Measurements from ENCODE around the gene MBTPS1.

MBTPS1 gene

DNA sequence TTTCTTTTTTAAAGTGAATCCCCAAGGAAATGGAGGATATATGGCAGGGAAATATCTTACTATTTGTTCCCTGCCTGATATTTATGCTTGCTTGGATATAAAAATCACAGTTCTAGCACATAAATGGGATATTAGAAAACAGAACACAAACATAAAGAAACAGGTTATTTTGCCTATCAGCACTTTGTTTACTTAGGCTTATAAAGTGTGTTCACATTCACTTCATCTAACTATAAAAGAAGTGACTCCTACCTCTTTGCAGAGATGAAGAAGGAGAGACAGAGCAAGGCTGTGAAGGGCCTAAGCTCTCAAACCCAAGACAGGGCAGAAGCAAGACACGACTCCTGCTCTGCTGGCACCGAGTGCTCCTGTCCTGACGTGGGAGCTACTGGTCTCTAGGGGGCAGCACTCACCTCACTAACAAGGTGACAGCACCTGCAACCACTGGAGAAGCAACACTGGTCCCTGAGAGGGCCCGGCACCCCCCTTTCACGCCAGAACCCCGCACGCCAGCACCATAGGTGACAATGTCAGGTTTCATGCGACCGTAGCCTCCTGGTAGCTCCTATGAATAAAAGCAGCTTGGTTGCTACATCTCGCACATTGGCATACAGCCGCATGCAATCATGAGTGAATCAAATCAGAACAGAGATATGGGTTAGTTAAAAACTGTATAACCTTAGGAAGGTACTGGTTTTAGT lies 32.0 kb downstream of the MBTPS1 start:
- Histone ChIP-seq H3K79me2 (ENCODE audit: insufficient read depth, low read length) (no peaks in the 10 kb centered on the region), H3K9ac (ENCODE audit: low read length) (no peak overlapping the region)

GRCh38 chr16:84082835-84083569 lies 33.7 kb downstream of the MBTPS1 start:
- H3K27me3 ChIP-seq (ENCODE audit: insufficient read depth, low read length): no peaks in the 10 kb centered on the region
- no peak overlapping the region for H3K4me3 ChIP-seq (ENCODE audit: low read depth, low read length, poor library complexity, severe bottlenecking)
- H3K79me2 ChIP-seq (ENCODE audit: insufficient read depth, low read length): no peaks in the 10 kb centered on the region
- peaks cover 83% of the 10 kb centered on the region for H3K36me3 ChIP-seq (ENCODE audit: insufficient read depth, low read length)
- H4K20me1 ChIP-seq (ENCODE audit: insufficient read depth, low read length): no peaks in the 10 kb centered on the region
- H2AFZ ChIP-seq (ENCODE audit: low read length): no peak overlapping the region
- no peaks in the 10 kb centered on the region for H3F3A ChIP-seq (ENCODE audit: insufficient read depth, low read length)
- TF ChIP-seq EZH2 (IDR thresholded peaks at IDR 0.05; ENCODE audit: borderline replicate concordance, low read length): no peak
- no peak for TF ChIP-seq CTCF (IDR thresholded peaks at IDR 0.05; ENCODE audit: low read length)
- no peak overlapping the region for H3K4me2 ChIP-seq (ENCODE audit: low read length)
- H3K4me1 ChIP-seq (ENCODE audit: insufficient read depth, low read length, severe bottlenecking): peaks cover 33% of the 10 kb centered on the region
- no peaks in the 10 kb centered on the region for H3K9me3 ChIP-seq (ENCODE audit: low read length)
- no peaks in the 10 kb centered on the region for H3K9me2 ChIP-seq (ENCODE audit: low read depth, low read length)
- H3K27ac ChIP-seq (ENCODE audit: low read depth, low read length, poor library complexity, severe bottlenecking): no peak overlapping the region
- no peak overlapping the region for H3K9ac ChIP-seq (ENCODE audit: low read length)

More for the DNA sequence above, 32.0 kb downstream of the MBTPS1 start:
- Histone ChIP-seq H3F3A (ENCODE audit: insufficient read depth, low read length) (peaks cover 6% of the 10 kb centered on the region; the same call in 1 of the 2 replicates), H3K4me3 (ENCODE audit: low read depth, low read length, poor library complexity, severe bottlenecking) (no peak overlapping the region), H3K4me1 (ENCODE audit: insufficient read depth, low read length, severe bottlenecking) (peaks cover 50% of the 10 kb centered on the region), H3K9me3 (ENCODE audit: low read length) (no peaks in the 10 kb centered on the region), H3K27me3 (ENCODE audit: insufficient read depth, low read length) (no peaks in the 10 kb centered on the region), H3K4me2 (ENCODE audit: low read length) (no peak overlapping the region; the same call in 1 of the 2 replicates), H2AFZ (ENCODE audit: low read length) (no peak overlapping the region), H3K9me2 (ENCODE audit: low read depth, low read length) (no peaks in the 10 kb centered on the region), H3K27ac (ENCODE audit: low read depth, low read length, poor library complexity, severe bottlenecking) (peak overlapping the region; percentile 96), H3K36me3 (ENCODE audit: insufficient read depth, low read length) (peaks cover 72% of the 10 kb centered on the region), H4K20me1 (ENCODE audit: insufficient read depth, low read length) (no peaks in the 10 kb centered on the region)
- TF ChIP-seq EZH2 (IDR thresholded peaks at IDR 0.05; ENCODE audit: borderline replicate concordance, low read length) (no peak), CTCF (IDR thresholded peaks at IDR 0.05; ENCODE audit: low read length) (peak; percentile 95)

DNA sequence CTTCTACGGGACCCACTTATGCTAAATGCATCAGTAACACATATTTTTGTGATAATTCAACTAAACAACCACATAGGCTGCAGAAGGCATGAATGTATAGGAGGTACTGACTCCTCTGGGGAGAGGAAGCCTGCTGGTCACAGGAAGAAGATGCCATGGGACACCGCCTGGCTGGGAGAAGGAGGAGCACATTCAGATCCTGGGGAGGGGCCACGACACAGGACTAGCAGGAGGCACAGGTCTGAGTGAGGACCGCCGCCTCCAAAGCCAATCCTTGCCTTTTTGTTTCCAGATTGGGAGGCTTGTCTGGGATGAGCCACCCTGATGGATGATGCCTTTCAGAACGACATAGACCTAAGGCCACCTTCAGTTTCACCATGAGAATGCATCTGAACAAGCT lies 34.6 kb downstream of the MBTPS1 start:
- Histone ChIP-seq H3K4me1 (ENCODE audit: insufficient read depth, low read length, severe bottlenecking) (peaks cover 24% of the 10 kb centered on the region), H3K4me2 (ENCODE audit: low read length) (no peak overlapping the region), H3F3A (ENCODE audit: insufficient read depth, low read length) (no peaks in the 10 kb centered on the region), H2AFZ (ENCODE audit: low read length) (no peak overlapping the region), H3K27me3 (ENCODE audit: insufficient read depth, low read length) (no peaks in the 10 kb centered on the region), H3K9me3 (ENCODE audit: low read length) (no peaks in the 10 kb centered on the region), H3K79me2 (ENCODE audit: insufficient read depth, low read length) (no peaks in the 10 kb centered on the region), H4K20me1 (ENCODE audit: insufficient read depth, low read length) (no peaks in the 10 kb centered on the region), H3K27ac (ENCODE audit: low read depth, low read length, poor library complexity, severe bottlenecking) (no peak overlapping the region), H3K9ac (ENCODE audit: low read length) (no peak overlapping the region), H3K36me3 (ENCODE audit: insufficient read depth, low read length) (peaks cover 86% of the 10 kb centered on the region), H3K4me3 (ENCODE audit: low read depth, low read length, poor library complexity, severe bottlenecking) (no peak overlapping the region), H3K9me2 (ENCODE audit: low read depth, low read length) (no peaks in the 10 kb centered on the region)
- TF ChIP-seq CTCF (IDR thresholded peaks at IDR 0.05; ENCODE audit: low read length): no peak
- no peak for TF ChIP-seq EZH2 (IDR thresholded peaks at IDR 0.05; ENCODE audit: borderline replicate concordance, low read length)

Measured in OCI-LY1 (cell line).